A549 (cell line): ENCODE data around the gene ZNRF3. TPM values are rescaled to one million over a fixed set of nuclear protein-coding genes. Genes with fewer than 3 reads are reported as not detected.

ENCODE experiments used
- ATAC-seq, 2 experiments: fragments of 200-7000 bp in 1 of 2; fragments of >200 bp in 1 of 2; cut with Nextera tagmentation in 1 of 2; cut with Tn5 transposase in 1 of 2; 3 replicates each; pipeline versions ENCODE4 v1.8.0 to v1.9.1; 2018 to 2020; ENCODE audit warnings: mild to moderate bottlenecking in 1 of 2, moderate library complexity in 1 of 2
- CTCF ChIA-PET: fragments of 300-600 bp; sonication (Branson Sonifier 250); formaldehyde crosslinking; extraction: SDS; loops from one replicate; lab custom pipeline; 2021; ENCODE audit warnings: antibody characterized with exemption, inconsistent platforms; lab: Yijun Ruan, JAX
- POLR2A ChIA-PET: fragments of 350-600 bp; formaldehyde crosslinking; extraction: SDS; loops from one replicate; lab custom pipeline; 2021; ENCODE audit warnings: antibody characterized with exemption, inconsistent platforms; lab: Yijun Ruan, JAX
- DNase-seq, 2 experiments: peaks; one replicate each; pipeline versions ENCODE4 v3.0.0 to v3.0.0-alpha.2; 2011 to 2016; ENCODE audit warnings: low read depth in 1 of 2, low spot score in 1 of 2
- FAIRE-seq: peaks from 2 replicates; lab custom pipeline; 2011; peaks lifted over from hg19 to GRCh38; lab: Jason Lieb, UNC
- H3K27ac ChIP-seq, 2 experiments: fragments of >200 bp; sonication (Bioruptor Twin); formaldehyde crosslinking; 3 replicates each; pipeline ENCODE4 v1.5.1; 2016 to 2017
- H3K4me1 ChIP-seq: fragments of >200 bp; sonication (Bioruptor Twin); formaldehyde crosslinking; 3 replicates; pipeline ENCODE4 v1.6.1; 2016
- H3K4me2 ChIP-seq: fragments of >200 bp; sonication (Bioruptor Twin); formaldehyde crosslinking; 3 replicates; pipeline ENCODE4 v1.6.1; 2016
- H3K4me3 ChIP-seq: fragments of >200 bp; sonication (Bioruptor Twin); formaldehyde crosslinking; 3 replicates; pipeline ENCODE4 v1.5.1; 2016
- H3K9me3 ChIP-seq: fragments of >200 bp; sonication (Bioruptor Twin); formaldehyde crosslinking; 3 replicates; pipeline ENCODE4 v1.6.1; 2016
- CEBPB ChIP-seq, 2 experiments: fragments of >200 bp in 1 of 2; sonication (Bioruptor Twin) in 1 of 2; formaldehyde crosslinking in 1 of 2; IDR thresholded peaks; 2 replicates each; pipeline ENCODE4 v1.6.1; 2012 to 2016
- CHD4 ChIP-seq: fragments of 200-600 bp; sonication (generic); IDR thresholded peaks from 2 replicates; pipeline ENCODE4 v1.6.1; 2016; ENCODE audit warnings: antibody characterized with exemption, mild to moderate bottlenecking, borderline replicate concordance
- E2F6 ChIP-seq: IDR thresholded peaks from 2 replicates; pipeline ENCODE4 v1.6.1; 2012; ENCODE audit warnings: low read depth, borderline replicate concordance
- EP300 ChIP-seq, 2 experiments: fragments of >200 bp; sonication (Bioruptor Twin); formaldehyde crosslinking; IDR thresholded peaks; 2 replicates in 1 of 2; 3 replicates in 1 of 2; pipeline ENCODE4 v1.6.1; 2016 to 2017
- FOSB ChIP-seq: fragments of 250-450 bp; sonication (Bioruptor Pico); IDR thresholded peaks from 2 replicates; pipeline ENCODE4 v1.5.0; 2020; ENCODE audit warnings: mild to moderate bottlenecking, moderate library complexity
- FOSL2 ChIP-seq, 2 experiments: fragments of 450-650 bp in 1 of 2; fragments of >200 bp in 1 of 2; sonication (Bioruptor Twin) in 1 of 2; formaldehyde crosslinking; IDR thresholded peaks; 2 replicates each; pipeline versions ENCODE4 v1.5.0 to v1.6.1; 2016 to 2020; ENCODE audit warnings: mild to moderate bottlenecking in 1 of 2, moderate library complexity in 1 of 2
- HDAC2 ChIP-seq: fragments of 200-600 bp; sonication (generic); IDR thresholded peaks from 2 replicates; pipeline ENCODE4 v1.6.1; 2016
- HOXA7 ChIP-seq: fragments of 250-450 bp; sonication (Bioruptor Pico); IDR thresholded peaks from 2 replicates; pipeline ENCODE4 v1.5.0; 2020; ENCODE audit warnings: mild to moderate bottlenecking, moderate library complexity
- JUNB ChIP-seq: fragments of >200 bp; sonication (Bioruptor Twin); formaldehyde crosslinking; IDR thresholded peaks from 2 replicates; pipeline ENCODE4 v1.6.1; 2016
- KDM1A ChIP-seq: fragments of 200-600 bp; sonication (generic); IDR thresholded peaks from 2 replicates; pipeline ENCODE4 v1.6.1; 2016; ENCODE audit warnings: low read depth, mild to moderate bottlenecking
- KDM5A ChIP-seq: fragments of 200-600 bp; sonication (generic); IDR thresholded peaks from 2 replicates; pipeline ENCODE4 v1.6.1; 2016; ENCODE audit warnings: antibody characterized with exemption, mild to moderate bottlenecking
- MAFK ChIP-seq: fragments of 450-650 bp; IDR thresholded peaks from 2 replicates; pipeline ENCODE4 v1.6.1; 2014; ENCODE audit not compliant: partially characterized antibody
- MAZ ChIP-seq: fragments of 150-350 bp; IDR thresholded peaks from 2 replicates; pipeline ENCODE4 v1.6.1; 2014; ENCODE audit warnings: antibody characterized with exemption, low read depth, low read length, borderline replicate concordance
- MYC ChIP-seq: IDR thresholded peaks from 2 replicates; pipeline ENCODE4 v1.6.1; 2012; ENCODE audit warnings: mild to moderate bottlenecking, inconsistent platforms, low read length, improper control_type of control experiment, borderline replicate concordance
- NFE2L2 ChIP-seq: fragments of 150-350 bp; conservative IDR thresholded peaks from 2 replicates; pipeline ENCODE4 v1.6.1; 2014; ENCODE audit warnings: low read length
- NR3C1 ChIP-seq: fragments of >200 bp; sonication (Bioruptor Twin); formaldehyde crosslinking; IDR thresholded peaks from 3 replicates; pipeline ENCODE4 v1.6.1; 2017
- PHF8 ChIP-seq: fragments of 200-600 bp; sonication (generic); IDR thresholded peaks from 2 replicates; pipeline ENCODE4 v1.6.1; 2016; ENCODE audit warnings: low read depth, mild to moderate bottlenecking, antibody characterized with exemption, moderate library complexity, borderline replicate concordance
- POLR2A ChIP-seq: IDR thresholded peaks from 2 replicates; pipeline ENCODE4 v1.6.1; 2012; ENCODE audit warnings: mild to moderate bottlenecking, low read length
- REST ChIP-seq: fragments of 200-600 bp; sonication (generic); IDR thresholded peaks from 2 replicates; pipeline ENCODE4 v1.6.1; 2016; ENCODE audit warnings: antibody characterized with exemption, mild to moderate bottlenecking, moderate library complexity
- RFX5 ChIP-seq: fragments of 450-650 bp; IDR thresholded peaks from 2 replicates; pipeline ENCODE4 v1.7.1; 2014; ENCODE audit warnings: antibody characterized with exemption, mild to moderate bottlenecking, moderate library complexity
- SMC3 ChIP-seq: fragments of >200 bp; sonication (Bioruptor Twin); formaldehyde crosslinking; IDR thresholded peaks from 3 replicates; pipeline ENCODE4 v1.6.1; 2018; ENCODE audit warnings: inconsistent platforms
- ZNF302 ChIP-seq: fragments of 250-450 bp; sonication (Bioruptor Pico); IDR thresholded peaks from 2 replicates; pipeline ENCODE4 v1.9.0; 2021; ENCODE audit warnings: inconsistent platforms, mild to moderate bottlenecking, moderate library complexity
- WGBS: methylation state at CpG from one replicate; pipeline ENCODE4 v1.1.6; 2017; ENCODE audit errors: missing lambda C conversion rate; 5-methylcytosine and 5-hydroxymethylcytosine counted together
- polyA plus RNA-seq, 4 experiments: library from polyadenylated mRNA; depleted of rRNA in 3 of 4; stranded (reverse); fragments of >200 nt; fragmentation: RNase III in 1 of 4; extraction: RNeasy Plus Mini Kit Qiagen cat#74134 plus additional on column Dnase treatment in 1 of 4; gene quantifications; 2 replicates in 3 of 4; 3 replicates in 1 of 4; pipeline ENCODE4 v1.2.3, GENCODE V29; 2011 to 2017
- TF ChIP-seq, protein P1 (sequence below): IDR thresholded peaks from 2 replicates; pipeline ENCODE4 v1.6.1; 2012

Gene ZNRF3
- polyA plus RNA-seq, 2 of the 4 experiments (the other 2 are of a cell fraction), result 4.6 to 6.9 TPM

DNA sequence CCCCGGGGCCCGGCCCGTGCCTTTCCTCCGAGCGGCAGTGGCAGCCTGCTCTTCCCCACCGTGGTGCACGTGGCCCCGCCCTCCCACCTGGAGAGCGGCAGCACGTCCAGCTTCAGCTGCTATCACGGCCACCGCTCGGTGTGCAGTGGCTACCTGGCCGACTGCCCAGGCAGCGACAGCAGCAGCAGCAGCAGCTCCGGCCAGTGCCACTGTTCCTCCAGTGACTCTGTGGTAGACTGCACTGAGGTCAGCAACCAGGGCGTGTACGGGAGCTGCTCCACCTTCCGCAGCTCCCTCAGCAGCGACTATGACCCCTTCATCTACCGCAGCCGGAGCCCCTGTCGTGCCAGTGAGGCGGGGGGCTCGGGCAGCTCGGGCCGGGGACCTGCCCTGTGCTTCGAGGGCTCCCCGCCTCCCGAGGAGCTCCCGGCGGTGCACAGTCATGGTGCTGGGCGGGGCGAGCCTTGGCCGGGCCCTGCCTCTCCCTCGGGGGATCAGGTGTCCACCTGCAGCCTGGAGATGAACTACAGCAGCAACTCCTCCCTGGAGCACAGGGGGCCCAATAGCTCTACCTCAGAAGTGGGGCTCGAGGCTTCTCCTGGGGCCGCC lies 166.4 kb downstream of the ZNRF3 start:
- POLR2A ChIA-PET, result no interaction called here
- ATAC-seq, result no peak
- no peak overlapping the region for H3K27ac ChIP-seq
- TF ChIP-seq HOXA7 (no peak), CHD4 (no peak), MAZ (no peak), KDM5A (no peak), REST (no peak), SMC3 (no peak), NR3C1 (no peak), HDAC2 (no peak), MAFK (no peak), E2F6 (no peak), FOSB (CRISPR knock-in tag) (no peak), RFX5 (no peak)
- TF ChIP-seq, all 56 proteins: peak for 0
- no peak for DNase-seq
- Histone ChIP-seq H3K4me1 (peaks cover 5% of the 10 kb centered on the region), H3K4me3 (no peak overlapping the region), H3K9me3 (no peaks in the 10 kb centered on the region), H3K4me2 (no peak overlapping the region)
- 94% methylated on average over 19 of the region's 38 CpGs for WGBS
- FAIRE-seq, result no peak
- CTCF ChIA-PET, result interaction anchor here (1.3 kb wide), 1 partner anchor 9 kb away, joined by 10 read pairs; no protein-coding TSS in a partner anchor

DNA sequence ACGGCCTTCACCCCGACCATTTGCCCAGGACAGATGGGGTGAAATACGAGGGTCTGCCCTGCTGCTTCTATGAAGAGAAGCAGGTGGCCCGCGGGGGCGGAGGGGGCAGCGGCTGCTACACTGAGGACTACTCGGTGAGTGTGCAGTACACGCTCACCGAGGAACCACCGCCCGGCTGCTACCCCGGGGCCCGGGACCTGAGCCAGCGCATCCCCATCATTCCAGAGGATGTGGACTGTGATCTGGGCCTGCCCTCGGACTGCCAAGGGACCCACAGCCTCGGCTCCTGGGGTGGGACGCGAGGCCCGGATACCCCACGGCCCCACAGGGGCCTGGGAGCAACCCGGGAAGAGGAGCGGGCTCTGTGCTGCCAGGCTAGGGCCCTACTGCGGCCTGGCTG lies 167.1 kb downstream of the ZNRF3 start:
- no peak overlapping the region for H3K4me3 ChIP-seq
- DNase-seq (no peak), FAIRE-seq (no peak)
- H3K9me3 ChIP-seq, result no peaks in the 10 kb centered on the region
- H3K4me2 ChIP-seq, result no peak overlapping the region
- H3K4me1 ChIP-seq, result no peaks in the 10 kb centered on the region
- ChIA-PET POLR2A (no interaction called here), CTCF (no interaction called here)
- TF ChIP-seq HOXA7 (no peak), E2F6 (no peak), FOSL2 (IDR thresholded peaks at IDR 0.05) (no peak), FOSL2 (CRISPR knock-in tag; IDR thresholded peaks at IDR 0.05) (no peak), JUNB (no peak), PHF8 (no peak), KDM1A (no peak), ZNF302 (CRISPR knock-in tag) (no peak), EP300 (IDR thresholded peaks at IDR 0.05) (no peak), CEBPB (IDR thresholded peaks at IDR 0.05) (no peak), MYC (no peak), KDM5A (no peak), NFE2L2 (no peak), CHD4 (no peak), POLR2A (no peak), SMC3 (no peak)
- TF ChIP-seq, protein P1, sequence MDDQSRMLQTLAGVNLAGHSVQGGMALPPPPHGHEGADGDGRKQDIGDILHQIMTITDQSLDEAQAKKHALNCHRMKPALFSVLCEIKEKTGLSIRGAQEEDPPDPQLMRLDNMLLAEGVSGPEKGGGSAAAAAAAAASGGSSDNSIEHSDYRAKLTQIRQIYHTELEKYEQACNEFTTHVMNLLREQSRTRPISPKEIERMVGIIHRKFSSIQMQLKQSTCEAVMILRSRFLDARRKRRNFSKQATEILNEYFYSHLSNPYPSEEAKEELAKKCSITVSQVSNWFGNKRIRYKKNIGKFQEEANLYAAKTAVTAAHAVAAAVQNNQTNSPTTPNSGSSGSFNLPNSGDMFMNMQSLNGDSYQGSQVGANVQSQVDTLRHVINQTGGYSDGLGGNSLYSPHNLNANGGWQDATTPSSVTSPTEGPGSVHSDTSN, result no peak
- TF ChIP-seq, all 56 proteins: peak for 0
- 95% methylated on average over 13 of the region's 24 CpGs for WGBS
- ATAC-seq, result no peak
- H3K27ac ChIP-seq, result no peak overlapping the region
